ENCODE data around the gene GPBP1. TPM values are rescaled to one million over a fixed set of nuclear protein-coding genes. Genes with fewer than 3 reads are reported as not detected.

The GPBP1 gene
- total and polyA plus RNA-seq, 7 donors: 37.3 to 74.0 (median 53.1) TPM

- DNase-seq (no peak), ATAC-seq (no peak)
- no peaks in the 10 kb centered on the region for H3K27me3 ChIP-seq (ENCODE audit: insufficient read depth in 3 of 3, low read length in 2 of 3)
- 35 to 51% (median 36%) methylated on average over 2 of the region's 2 CpGs for WGBS, 3 donors
- H3K9me3 ChIP-seq: no peaks in the 10 kb centered on the region
- H3K27ac ChIP-seq: no peak overlapping the region
- no peak for TF ChIP-seq CTCF (IDR thresholded peaks at IDR 0.05)
- peaks cover 0 to 7% of the 10 kb centered on the region in 2 donors for H3K36me3 ChIP-seq (ENCODE audit: insufficient read depth in 1 of 2, low read depth in 1 of 2)
- peaks cover 45% of the 10 kb centered on the region for H3K4me1 ChIP-seq
- no peak overlapping the region for H3K4me3 ChIP-seq
- intact Hi-C loops (cut with DNase I): loop anchor here (5.0 kb wide), 2 partner anchors 32 to 37 kb away; partner anchors contain the start of gene GPBP1 (in 1 of the 2)
Measured at GRCh38 chr5:57209316-57210040, 35.6 kb downstream of the GPBP1 start.

DNA sequence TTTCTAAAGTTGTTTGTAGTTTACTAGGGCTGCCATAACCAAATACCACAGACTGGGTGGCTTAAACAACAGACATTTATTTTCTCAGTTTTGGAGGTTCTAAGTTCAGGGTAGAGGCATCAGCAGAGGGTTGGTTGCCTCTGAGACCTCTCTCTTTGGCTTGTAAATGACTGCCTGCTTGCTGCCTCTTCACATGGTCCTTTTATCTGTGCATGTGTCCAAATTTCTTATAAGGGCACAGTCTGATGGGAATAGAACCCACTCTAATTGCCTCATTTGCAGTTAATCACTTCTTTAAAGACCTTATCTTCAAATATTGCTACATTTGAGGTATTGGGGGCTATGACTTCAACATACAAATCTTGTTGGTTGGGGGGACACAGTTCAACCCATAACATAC, 36.8 kb downstream of the GPBP1 start:
- Histone ChIP-seq H3K4me3 (no peak overlapping the region), H3K36me3 (ENCODE audit: insufficient read depth in 1 of 2, low read depth in 1 of 2) (peaks cover 0 to 18% of the 10 kb centered on the region in 2 donors), H3K27me3 (ENCODE audit: insufficient read depth in 3 of 3, low read length in 2 of 3) (no peaks in the 10 kb centered on the region), H3K4me1 (peaks cover 43% of the 10 kb centered on the region), H3K9me3 (no peaks in the 10 kb centered on the region), H3K27ac (peak overlapping the region; percentile 32)
- intact Hi-C loops (cut with DNase I): loop anchor here in 1 of 2 donors (5.0 kb wide), 1 partner anchor 33 kb away; no protein-coding TSS in a partner anchor
- no peak for TF ChIP-seq CTCF (IDR thresholded peaks at IDR 0.05)
- ATAC-seq (no peak), DNase-seq (no peak)

- Histone ChIP-seq H3K27ac (peak overlapping the region; percentile 32), H3K9me3 (no peaks in the 10 kb centered on the region), H3K4me3 (no peak overlapping the region), H3K36me3 (ENCODE audit: insufficient read depth in 1 of 2, low read depth in 1 of 2) (peaks cover 0 to 22% of the 10 kb centered on the region in 2 donors), H3K4me1 (peaks cover 44% of the 10 kb centered on the region), H3K27me3 (ENCODE audit: insufficient read depth in 3 of 3, low read length in 2 of 3) (no peaks in the 10 kb centered on the region)
- no peak for DNase-seq
- 79 to 86% (median 83%) methylated on average over 5 of the region's 5 CpGs for WGBS, 3 donors
- intact Hi-C loops (cut with DNase I): loop anchor here in 1 of 2 donors (5.0 kb wide), 1 partner anchor 34 kb away; no protein-coding TSS in a partner anchor
- peak in 2 of 4 donors; percentile 29 to 37 for ATAC-seq
- TF ChIP-seq CTCF (IDR thresholded peaks at IDR 0.05): no peak
Measured at GRCh38 chr5:57211039-57211438, 37.2 kb downstream of the GPBP1 start.

DNA sequence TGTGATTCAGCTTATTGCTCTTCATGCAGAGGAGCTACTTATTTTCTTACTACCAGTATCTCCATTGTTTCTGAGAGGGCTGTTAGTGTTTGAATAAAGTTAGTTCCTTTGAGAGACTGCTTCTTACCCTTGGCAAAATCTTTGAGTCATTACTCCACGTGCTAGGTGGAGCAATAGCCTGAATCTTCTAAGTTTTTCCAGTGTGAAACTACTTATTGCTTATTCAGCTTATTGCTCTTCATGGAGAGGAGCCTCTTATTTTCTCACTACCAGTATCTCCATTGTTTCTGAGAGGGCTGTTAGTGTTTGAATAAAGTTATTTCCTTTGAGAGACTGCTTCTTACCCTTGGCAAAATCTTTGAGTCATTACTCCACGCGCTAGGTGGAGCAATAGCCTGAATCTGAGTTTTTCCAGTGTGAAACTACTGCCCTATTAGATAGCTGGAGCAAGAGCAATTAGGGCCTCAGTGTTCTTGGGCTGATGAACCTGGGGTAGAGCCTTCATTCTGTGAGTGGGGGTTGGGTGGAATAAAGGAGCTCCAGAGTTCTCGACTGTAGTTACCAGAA, 41.9 kb downstream of the GPBP1 start:
- ATAC-seq: peak in 2 of 4 donors; percentile 26 to 29
- Histone ChIP-seq H3K4me1 (peaks cover 12% of the 10 kb centered on the region), H3K27ac (peak overlapping the region; percentile 36), H3K9me3 (no peaks in the 10 kb centered on the region), H3K4me3 (no peak overlapping the region), H3K27me3 (ENCODE audit: insufficient read depth in 3 of 3, low read length in 2 of 3) (no peaks in the 10 kb centered on the region), H3K36me3 (ENCODE audit: insufficient read depth in 1 of 2, low read depth in 1 of 2) (peaks cover 0 to 22% of the 10 kb centered on the region in 2 donors)
- TF ChIP-seq CTCF (IDR thresholded peaks at IDR 0.05): no peak
- intact Hi-C loops (cut with DNase I): no loop called here
- no peak for DNase-seq
- 81 to 86% (median 82%) methylated on average over 4 of the region's 4 CpGs for WGBS, 3 donors
